ENCODE measurements around the gene PCDHA12.

DNA sequence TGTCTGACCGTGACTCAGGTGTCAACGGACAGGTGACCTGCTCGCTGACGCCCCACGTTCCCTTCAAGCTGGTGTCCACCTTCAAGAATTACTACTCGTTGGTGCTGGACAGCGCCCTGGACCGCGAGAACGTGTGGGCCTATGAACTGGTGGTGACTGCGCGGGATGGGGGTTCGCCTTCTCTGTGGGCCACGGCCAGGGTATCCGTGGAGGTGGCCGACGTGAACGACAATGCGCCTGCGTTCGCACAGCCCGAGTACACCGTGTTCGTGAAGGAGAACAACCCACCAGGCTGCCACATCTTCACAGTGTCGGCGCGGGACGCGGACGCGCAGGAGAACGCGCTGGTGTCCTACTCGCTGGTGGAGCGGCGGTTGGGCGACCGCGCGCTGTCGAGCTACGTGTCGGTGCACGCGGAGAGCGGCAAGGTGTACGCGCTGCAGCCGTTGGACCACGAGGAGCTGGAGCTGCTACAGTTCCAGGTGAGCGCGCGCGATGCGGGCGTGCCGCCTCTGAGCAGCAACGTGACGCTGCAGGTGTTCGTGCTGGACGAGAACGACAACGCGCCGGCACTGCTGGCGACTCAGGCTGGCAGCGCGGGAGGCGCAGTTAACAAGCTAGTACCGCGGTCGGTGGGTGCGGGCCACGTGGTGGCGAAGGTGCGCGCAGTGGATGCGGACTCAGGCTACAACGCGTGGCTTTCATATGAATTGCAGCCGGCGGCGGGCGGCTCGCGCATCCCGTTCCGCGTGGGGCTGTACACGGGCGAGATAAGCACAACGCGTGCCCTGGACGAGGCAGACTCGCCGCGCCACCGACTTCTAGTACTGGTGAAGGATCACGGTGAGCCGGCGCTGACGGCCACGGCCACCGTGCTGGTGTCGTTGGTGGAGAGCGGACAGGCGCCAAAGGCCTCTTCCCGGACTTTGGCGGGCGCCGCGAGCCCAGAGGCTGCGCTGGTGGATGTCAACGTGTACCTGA lies 4.6 kb upstream of the PCDHA12 start:
- TF ChIP-seq, protein P1, sequence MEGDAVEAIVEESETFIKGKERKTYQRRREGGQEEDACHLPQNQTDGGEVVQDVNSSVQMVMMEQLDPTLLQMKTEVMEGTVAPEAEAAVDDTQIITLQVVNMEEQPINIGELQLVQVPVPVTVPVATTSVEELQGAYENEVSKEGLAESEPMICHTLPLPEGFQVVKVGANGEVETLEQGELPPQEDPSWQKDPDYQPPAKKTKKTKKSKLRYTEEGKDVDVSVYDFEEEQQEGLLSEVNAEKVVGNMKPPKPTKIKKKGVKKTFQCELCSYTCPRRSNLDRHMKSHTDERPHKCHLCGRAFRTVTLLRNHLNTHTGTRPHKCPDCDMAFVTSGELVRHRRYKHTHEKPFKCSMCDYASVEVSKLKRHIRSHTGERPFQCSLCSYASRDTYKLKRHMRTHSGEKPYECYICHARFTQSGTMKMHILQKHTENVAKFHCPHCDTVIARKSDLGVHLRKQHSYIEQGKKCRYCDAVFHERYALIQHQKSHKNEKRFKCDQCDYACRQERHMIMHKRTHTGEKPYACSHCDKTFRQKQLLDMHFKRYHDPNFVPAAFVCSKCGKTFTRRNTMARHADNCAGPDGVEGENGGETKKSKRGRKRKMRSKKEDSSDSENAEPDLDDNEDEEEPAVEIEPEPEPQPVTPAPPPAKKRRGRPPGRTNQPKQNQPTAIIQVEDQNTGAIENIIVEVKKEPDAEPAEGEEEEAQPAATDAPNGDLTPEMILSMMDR (IDR thresholded peaks at IDR 0.05; ENCODE audit: extremely low read depth in 1 of 2, insufficient read depth in 1 of 2, low read depth in 1 of 2, low read length in 2 of 2) = no peak
- no peak for TF ChIP-seq GATA2 (IDR thresholded peaks at IDR 0.05; ENCODE audit: insufficient read depth, insufficient read length, low read depth, low read length)
- TF ChIP-seq POLR2AphosphoS5 (IDR thresholded peaks at IDR 0.05; ENCODE audit: insufficient read depth, low read depth, low read length) = no peak
- no peak for TF ChIP-seq EZH2 (IDR thresholded peaks at IDR 0.05; ENCODE audit: borderline replicate concordance, low read depth, low read length, severe bottlenecking)
- TF ChIP-seq, protein P2, sequence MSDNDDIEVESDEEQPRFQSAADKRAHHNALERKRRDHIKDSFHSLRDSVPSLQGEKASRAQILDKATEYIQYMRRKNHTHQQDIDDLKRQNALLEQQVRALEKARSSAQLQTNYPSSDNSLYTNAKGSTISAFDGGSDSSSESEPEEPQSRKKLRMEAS (IDR thresholded peaks at IDR 0.05; ENCODE audit: insufficient read depth, insufficient read length) = no peak
- no peak for TF ChIP-seq POLR2A (IDR thresholded peaks at IDR 0.05; ENCODE audit: low read depth, low read length)
- no peak for TF ChIP-seq FOS (IDR thresholded peaks at IDR 0.05; ENCODE audit: borderline replicate concordance, insufficient read depth, low read length)
